Muscle layer of colon (tissue), 2 donors: Measurements from ENCODE around the gene CRISPLD2.

Experiments used
- H3K27ac ChIP-seq: one replicate; pipeline ENCODE4 v1.7.0; 2013; ENCODE audit warnings: low read depth, mild to moderate bottlenecking, low read length, moderate library complexity
- H3K27me3 ChIP-seq, 2 donors: one replicate each; pipeline ENCODE4 v1.7.0; 2013; ENCODE audit warnings: low read length in 2 of 2, mild to moderate bottlenecking in 2 of 2; ENCODE audit not compliant: insufficient read depth in 2 of 2, control insufficient read depth in 1 of 2
- H3K36me3 ChIP-seq: one replicate; pipeline ENCODE4 v1.7.0; 2013; ENCODE audit warnings: mild to moderate bottlenecking, low read length; ENCODE audit not compliant: insufficient read depth
- H3K4me1 ChIP-seq: one replicate; pipeline ENCODE4 v1.7.0; 2013; ENCODE audit warnings: mild to moderate bottlenecking, low read length; ENCODE audit not compliant: insufficient read depth
- H3K4me3 ChIP-seq, 2 donors: one replicate each; pipeline ENCODE4 v1.7.0; 2013; ENCODE audit warnings: low read length in 2 of 2, low read depth in 1 of 2, mild to moderate bottlenecking in 1 of 2, moderate library complexity in 1 of 2
- H3K9ac ChIP-seq: one replicate; pipeline ENCODE4 v1.7.0; 2013; ENCODE audit warnings: low read length
- H3K9me3 ChIP-seq: one replicate; pipeline ENCODE4 v1.7.0; 2013; ENCODE audit warnings: mild to moderate bottlenecking, low read length
- donor health status: abdominal sarcoma.
- donor health status: Adenocarcinoma of cecum.

CRISPLD2 gene

DNA sequence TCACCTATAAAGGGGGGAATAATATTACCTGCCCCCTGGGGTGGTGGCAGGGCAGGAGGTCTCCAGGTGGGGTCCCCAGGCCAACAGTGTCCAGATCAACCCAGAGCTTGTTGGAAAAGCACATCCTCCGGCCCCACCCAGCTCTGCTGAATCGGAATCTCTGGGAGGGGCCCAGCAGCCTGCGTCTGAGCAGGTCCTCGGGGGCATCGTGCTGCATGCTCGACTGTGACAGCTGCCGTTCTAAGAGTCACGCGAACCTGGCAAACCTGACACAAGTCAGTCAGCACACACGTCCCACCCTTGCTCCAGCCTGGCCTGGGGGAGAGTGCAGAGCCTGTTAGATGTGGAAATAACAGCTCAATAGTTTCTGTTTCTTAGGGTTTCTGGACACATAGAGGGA, 72.3 kb downstream of the CRISPLD2 start:
- Histone ChIP-seq H3K4me1 (no peaks in the 10 kb centered on the region), H3K27me3 (no peaks in the 10 kb centered on the region), H3K36me3 (peaks cover 72% of the 10 kb centered on the region), H3K9me3 (no peaks in the 10 kb centered on the region), H3K9ac (no peak overlapping the region), H3K27ac (no peak overlapping the region), H3K4me3 (no peak overlapping the region)

DNA sequence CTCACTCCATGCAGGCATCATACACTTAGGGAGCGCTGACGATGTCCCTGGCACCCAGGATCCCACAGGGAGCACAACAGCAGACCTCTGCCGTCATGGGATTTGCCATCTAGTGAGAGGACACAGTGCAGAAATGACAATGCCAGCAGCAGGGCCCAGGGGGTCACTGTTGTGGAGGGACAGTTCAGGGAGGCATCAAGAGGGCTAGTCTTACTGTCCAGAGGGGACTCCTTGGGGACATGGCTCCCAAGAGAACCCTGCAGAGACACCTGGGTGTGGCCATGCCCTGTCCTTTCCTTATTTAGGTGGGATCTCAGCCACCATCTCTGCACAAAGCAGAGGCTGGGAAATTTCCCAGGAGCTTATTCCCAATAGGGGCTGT, 73.7 kb downstream of the CRISPLD2 start:
- Histone ChIP-seq H3K4me3 (no peak overlapping the region), H3K4me1 (no peaks in the 10 kb centered on the region), H3K36me3 (peaks cover 69% of the 10 kb centered on the region), H3K9me3 (no peaks in the 10 kb centered on the region), H3K9ac (no peak overlapping the region), H3K27me3 (no peaks in the 10 kb centered on the region), H3K27ac (no peak overlapping the region)

DNA sequence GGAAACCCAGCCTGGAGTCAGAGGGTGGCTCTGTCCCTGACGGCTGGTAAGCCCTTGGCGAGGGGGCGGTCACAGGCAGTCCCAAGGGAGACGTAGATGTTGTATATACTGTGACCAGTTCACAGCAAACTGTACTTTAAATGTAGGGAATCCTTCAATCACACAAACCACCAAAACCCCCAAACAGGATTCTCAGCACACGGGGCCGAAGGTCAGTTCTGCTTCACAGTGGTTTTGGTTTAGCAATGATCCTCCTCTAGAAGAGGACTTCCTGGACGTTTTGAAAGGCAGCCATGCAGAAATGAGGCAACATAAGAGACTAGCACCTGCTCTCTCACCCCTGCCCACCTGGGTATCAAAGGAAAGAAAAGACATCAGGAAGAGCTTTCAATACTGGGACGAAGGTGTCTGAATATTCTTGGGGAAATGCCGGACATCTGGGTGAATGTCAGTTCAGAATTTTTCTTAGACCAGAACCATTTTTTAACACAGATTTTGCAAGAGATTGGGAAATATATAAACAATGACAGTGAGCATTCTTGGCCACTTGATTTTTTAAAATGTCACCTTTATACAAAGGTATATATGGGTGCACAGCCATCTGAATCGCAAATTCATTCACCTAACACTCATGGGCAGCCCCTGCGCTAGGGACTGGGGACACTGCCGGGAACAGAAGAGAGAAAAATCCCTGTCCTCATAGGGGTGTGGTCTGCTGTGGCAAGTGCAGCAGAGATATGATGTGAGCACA, 74.2 kb downstream of the CRISPLD2 start:
- no peaks in the 10 kb centered on the region for H3K27me3 ChIP-seq
- H3K4me1 ChIP-seq = no peaks in the 10 kb centered on the region
- H3K36me3 ChIP-seq = peaks cover 69% of the 10 kb centered on the region
- no peaks in the 10 kb centered on the region for H3K9me3 ChIP-seq
- no peak overlapping the region for H3K27ac ChIP-seq
- H3K9ac ChIP-seq = no peak overlapping the region
- H3K4me3 ChIP-seq = no peak overlapping the region

DNA sequence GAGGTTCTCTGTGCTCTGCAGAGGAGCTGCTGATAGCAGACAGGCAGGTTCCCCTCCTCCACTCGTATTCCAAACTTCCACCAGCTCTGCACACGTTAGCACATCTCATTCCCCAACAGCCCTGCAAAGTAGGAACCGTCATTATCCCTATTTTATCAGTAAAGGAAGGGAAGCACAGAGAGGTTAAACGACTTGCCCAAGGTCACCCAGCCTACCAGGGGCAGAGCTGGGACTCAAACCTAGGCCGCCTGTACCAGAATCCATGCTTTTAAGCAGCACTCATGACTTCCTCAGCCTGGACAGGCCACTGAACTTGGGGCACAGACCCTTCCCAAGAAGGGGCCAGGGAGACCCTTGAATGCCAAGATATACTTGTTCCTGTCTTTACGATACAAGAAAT, 75.2 kb downstream of the CRISPLD2 start:
- H3K4me1 ChIP-seq = no peaks in the 10 kb centered on the region
- no peak overlapping the region for H3K27ac ChIP-seq
- H3K36me3 ChIP-seq = peaks cover 68% of the 10 kb centered on the region

DNA sequence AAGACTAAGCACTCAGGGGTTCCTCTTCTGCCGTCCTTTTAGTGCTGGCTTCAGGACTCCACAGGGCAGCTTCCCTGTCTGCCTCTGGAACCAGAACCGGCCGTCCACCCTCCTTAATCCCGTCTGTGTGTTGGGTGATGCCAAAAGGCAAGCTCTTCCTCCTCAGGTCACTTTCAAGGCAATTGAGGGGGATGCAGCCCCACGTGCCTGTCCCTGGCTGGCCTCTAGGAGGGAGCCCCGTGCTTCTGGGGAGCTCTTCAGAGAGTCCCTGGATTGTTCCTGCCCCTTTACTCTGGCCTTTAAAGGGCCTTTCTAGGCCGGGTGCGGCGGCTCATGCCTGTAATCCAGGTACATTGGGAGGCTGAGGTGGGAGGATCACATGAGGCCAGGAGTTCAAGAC, 77.1 kb downstream of the CRISPLD2 start:
- H3K9me3 ChIP-seq = no peaks in the 10 kb centered on the region
- H3K4me1 ChIP-seq = no peaks in the 10 kb centered on the region
- H3K4me3 ChIP-seq = no peak overlapping the region
- peaks cover 59% of the 10 kb centered on the region for H3K36me3 ChIP-seq
- no peaks in the 10 kb centered on the region for H3K27me3 ChIP-seq
- no peak overlapping the region for H3K9ac ChIP-seq
- H3K27ac ChIP-seq = no peak overlapping the region

More for the DNA sequence above, 75.2 kb downstream of the CRISPLD2 start:
- H3K9me3 ChIP-seq = no peaks in the 10 kb centered on the region
- no peak overlapping the region for H3K9ac ChIP-seq
- H3K4me3 ChIP-seq = no peak overlapping the region
- no peaks in the 10 kb centered on the region for H3K27me3 ChIP-seq

DNA sequence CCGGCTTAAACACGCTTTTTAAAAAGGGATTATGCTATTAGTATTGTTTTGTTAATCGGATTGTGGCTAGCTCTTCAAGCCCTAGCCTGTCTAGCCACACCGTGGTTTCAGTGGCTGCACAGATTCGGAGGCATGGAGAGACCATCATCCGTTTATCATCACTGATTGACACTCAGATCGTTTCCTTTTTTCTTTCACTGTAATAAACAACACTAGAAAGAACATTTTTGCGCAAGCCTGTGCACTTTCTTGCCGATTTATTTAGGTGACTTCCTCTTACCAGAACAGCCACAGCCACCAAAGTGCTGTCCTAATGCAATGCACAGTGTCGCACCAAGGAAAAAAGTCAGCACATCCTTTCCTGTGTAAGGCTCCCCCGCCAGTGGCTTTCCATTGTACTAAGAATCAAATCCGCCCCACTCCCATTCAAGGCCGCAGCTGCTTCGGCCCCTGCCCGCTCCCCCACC, 78.2 kb downstream of the CRISPLD2 start:
- Histone ChIP-seq H3K9ac (no peak overlapping the region), H3K36me3 (peaks cover 51% of the 10 kb centered on the region), H3K27ac (no peak overlapping the region), H3K4me3 (no peak overlapping the region), H3K4me1 (no peaks in the 10 kb centered on the region), H3K9me3 (no peaks in the 10 kb centered on the region), H3K27me3 (no peaks in the 10 kb centered on the region)

DNA sequence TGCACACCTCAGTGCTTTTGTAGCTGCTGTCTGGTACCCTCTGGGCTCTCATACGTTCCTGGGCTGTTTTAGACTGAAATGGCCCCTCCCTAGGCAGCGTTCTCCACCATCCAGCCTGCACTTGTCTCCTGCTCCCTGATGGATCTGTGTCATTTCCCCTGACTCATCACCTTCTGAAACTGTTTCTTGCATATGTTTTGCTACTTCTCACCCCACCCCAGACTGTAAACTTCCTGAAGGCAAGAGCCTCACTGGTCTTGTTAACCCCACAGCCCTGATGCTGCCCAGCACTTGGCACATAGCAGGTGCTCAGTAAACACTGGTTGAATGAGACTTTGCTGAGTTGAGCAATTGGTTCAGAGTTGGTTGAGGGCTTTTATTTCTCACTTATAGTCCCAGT, 78.7 kb downstream of the CRISPLD2 start:
- no peaks in the 10 kb centered on the region for H3K27me3 ChIP-seq
- H3K4me1 ChIP-seq = no peaks in the 10 kb centered on the region
- no peak overlapping the region for H3K27ac ChIP-seq
- H3K36me3 ChIP-seq = peaks cover 46% of the 10 kb centered on the region
- H3K9me3 ChIP-seq = no peaks in the 10 kb centered on the region
- no peak overlapping the region for H3K9ac ChIP-seq
- H3K4me3 ChIP-seq = no peak overlapping the region

DNA sequence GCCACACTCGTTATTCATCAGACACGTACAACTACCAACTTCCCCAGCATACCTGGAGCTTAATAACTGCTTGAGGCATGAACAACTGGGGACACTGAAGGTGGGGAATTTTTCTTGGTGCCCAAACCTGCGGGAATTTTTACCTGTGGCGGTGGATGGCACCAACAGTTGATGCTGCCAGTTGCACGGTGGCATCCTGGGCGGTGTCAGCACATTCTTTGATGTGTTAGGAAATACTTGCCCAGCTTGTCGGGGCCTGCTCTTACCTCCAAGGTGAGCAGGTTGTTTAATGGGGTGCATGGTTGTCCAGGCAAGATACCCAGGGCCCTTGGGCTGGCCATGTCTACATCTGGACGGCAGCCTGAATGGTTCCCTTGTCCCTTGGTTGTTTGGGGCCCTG, 79.6 kb downstream of the CRISPLD2 start:
- H3K36me3 ChIP-seq = peaks cover 36% of the 10 kb centered on the region
- H3K27me3 ChIP-seq = no peaks in the 10 kb centered on the region
- no peak overlapping the region for H3K4me3 ChIP-seq
- no peaks in the 10 kb centered on the region for H3K9me3 ChIP-seq
- H3K9ac ChIP-seq = no peak overlapping the region
- no peaks in the 10 kb centered on the region for H3K4me1 ChIP-seq
- no peak overlapping the region for H3K27ac ChIP-seq

DNA sequence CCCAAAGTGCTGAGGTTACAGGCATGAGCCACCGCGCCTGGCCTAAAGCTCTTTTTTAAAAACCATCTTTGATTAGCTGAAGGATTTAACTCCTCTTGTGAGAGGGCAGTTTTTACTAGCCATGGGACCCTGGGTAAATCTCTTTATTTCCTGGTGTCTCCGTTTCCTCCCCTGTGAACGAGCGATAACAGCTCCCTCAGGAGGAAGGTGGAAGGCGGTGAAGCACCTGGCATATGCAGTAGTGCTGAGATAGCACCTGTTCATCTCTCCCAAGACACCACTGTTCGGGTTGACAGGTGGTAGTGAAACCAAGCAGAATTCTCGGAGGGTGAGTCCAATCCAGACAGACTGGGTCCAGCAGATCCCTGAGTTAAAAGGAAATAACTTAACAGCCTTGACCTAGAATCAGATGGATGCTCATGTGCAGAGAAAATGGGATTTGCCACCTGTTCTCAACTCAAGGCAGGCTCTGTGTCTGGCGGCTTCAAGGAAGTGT, 86.2 kb downstream of the CRISPLD2 start:
- Histone ChIP-seq H3K27me3 (no peaks in the 10 kb centered on the region), H3K9me3 (no peaks in the 10 kb centered on the region), H3K9ac (no peak overlapping the region), H3K4me3 (no peak overlapping the region), H3K27ac (no peak overlapping the region), H3K4me1 (no peaks in the 10 kb centered on the region), H3K36me3 (peaks cover 21% of the 10 kb centered on the region)

DNA sequence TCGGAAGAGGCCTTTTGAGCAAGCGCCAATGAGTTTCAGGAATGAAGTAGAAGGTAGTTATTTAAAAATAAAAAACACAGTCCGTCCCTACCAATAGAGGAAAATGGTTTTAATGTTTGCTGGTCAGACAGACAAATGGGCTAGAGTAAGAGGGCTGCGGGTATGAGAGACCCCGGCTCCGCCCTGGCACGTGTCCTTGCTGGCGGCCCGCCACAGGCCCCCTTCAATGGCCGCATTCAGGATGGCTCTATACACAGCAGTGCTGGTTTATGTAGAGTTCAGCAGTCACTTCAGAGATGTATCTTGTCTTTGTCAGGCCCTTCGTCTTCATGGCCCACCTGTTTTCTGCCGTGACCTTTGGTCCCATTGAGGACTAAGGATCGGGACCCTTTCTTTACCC, 87.3 kb downstream of the CRISPLD2 start:
- H3K9me3 ChIP-seq = no peaks in the 10 kb centered on the region
- no peak overlapping the region for H3K4me3 ChIP-seq
- peaks cover 21% of the 10 kb centered on the region for H3K36me3 ChIP-seq
- no peak overlapping the region for H3K9ac ChIP-seq
- no peak overlapping the region for H3K27ac ChIP-seq
- no peaks in the 10 kb centered on the region for H3K27me3 ChIP-seq
- H3K4me1 ChIP-seq = no peaks in the 10 kb centered on the region

DNA sequence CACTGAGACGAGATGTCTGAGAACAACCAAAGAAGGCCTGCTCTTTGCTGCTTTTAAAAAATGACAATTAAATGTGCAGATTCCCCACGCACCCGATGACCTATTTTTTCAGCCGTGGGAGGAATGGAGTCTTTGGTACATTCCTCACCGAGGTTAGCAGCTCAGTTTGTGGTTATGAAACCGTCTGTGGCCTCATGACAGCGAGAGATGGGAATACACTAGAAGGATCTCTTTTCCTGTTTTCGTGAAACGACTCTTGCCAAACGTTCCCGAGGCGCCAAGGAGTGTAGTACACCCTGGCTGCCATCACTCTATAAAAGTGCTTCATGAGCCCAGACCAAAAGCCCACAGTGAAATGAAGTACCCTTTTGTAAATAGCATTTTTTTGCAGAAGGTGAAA, 87.8 kb downstream of the CRISPLD2 start:
- H3K27ac ChIP-seq = no peak overlapping the region
- H3K4me1 ChIP-seq = no peaks in the 10 kb centered on the region
- H3K9ac ChIP-seq = no peak overlapping the region
- no peaks in the 10 kb centered on the region for H3K9me3 ChIP-seq
- H3K4me3 ChIP-seq = no peak overlapping the region
- H3K36me3 ChIP-seq = peaks cover 21% of the 10 kb centered on the region
- H3K27me3 ChIP-seq = no peaks in the 10 kb centered on the region

DNA sequence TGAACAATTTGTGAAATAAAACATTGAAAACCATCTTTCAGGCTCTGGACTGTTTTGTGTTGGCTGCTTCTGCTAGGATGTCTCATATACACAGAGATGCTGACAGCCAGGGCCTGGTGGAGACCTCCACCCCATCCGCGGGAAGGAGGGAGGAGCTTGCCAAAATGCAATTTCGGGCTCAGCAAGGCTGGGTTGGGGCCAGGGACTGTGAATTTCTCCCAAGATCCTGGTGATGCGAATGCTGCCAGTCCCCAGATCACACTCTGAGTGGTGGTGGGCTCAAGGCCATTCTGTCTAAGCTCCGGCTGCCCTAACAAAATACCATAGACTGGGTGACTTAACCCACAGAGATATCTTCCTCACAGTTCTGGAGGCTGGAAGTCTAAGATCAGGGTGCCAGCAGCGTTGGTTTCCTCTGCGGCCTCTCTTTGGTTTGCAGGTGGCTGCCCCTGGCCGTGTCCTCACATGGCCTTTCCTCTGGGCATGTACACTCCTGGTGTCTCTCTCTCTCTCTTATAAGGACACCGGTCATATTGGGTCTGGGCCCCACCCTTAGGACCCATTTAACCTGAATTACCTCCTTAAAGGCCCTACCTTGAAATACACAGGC, 89.8 kb downstream of the CRISPLD2 start:
- H3K4me3 ChIP-seq = no peak overlapping the region
- no peak overlapping the region for H3K9ac ChIP-seq
- no peaks in the 10 kb centered on the region for H3K4me1 ChIP-seq
- no peaks in the 10 kb centered on the region for H3K9me3 ChIP-seq
- H3K27me3 ChIP-seq = no peaks in the 10 kb centered on the region
- peaks cover 21% of the 10 kb centered on the region for H3K36me3 ChIP-seq
- no peak overlapping the region for H3K27ac ChIP-seq
